GM12878 (cell line): Measurements from ENCODE around the gene DLK1. TPM values are rescaled to one million over a fixed set of nuclear protein-coding genes. Genes with fewer than 3 reads are reported as not detected.

ENCODE experiments used
- ATAC-seq: fragments of 200-7000 bp; cut with Tn5 transposase; 3 replicates; pipeline ENCODE4 v1.9.1; 2020; ENCODE audit warnings: mild to moderate bottlenecking, moderate library complexity
- BruUV-seq: library from RNA; stranded (reverse); fragments of 400-500 nt; replicated peaks from 2 replicates; lab custom pipeline; 2021; lab: Mats Ljungman, UMichigan
- CTCF ChIA-PET: fragments of 300-600 bp; sonication (Branson Sonifier 250); formaldehyde crosslinking; extraction: SDS; loops from one replicate; lab custom pipeline; 2021; ENCODE audit warnings: inconsistent platforms; lab: Yijun Ruan, JAX
- POLR2A ChIA-PET: fragments of 350-600 bp; formaldehyde crosslinking; extraction: SDS; loops from one replicate; lab custom pipeline; 2021; ENCODE audit warnings: inconsistent platforms; lab: Charles Lee
- RAD21 ChIA-PET: fragments of 300-600 bp; sonication (Branson Sonifier 250); formaldehyde crosslinking; loops from one replicate; lab custom pipeline; 2023; ENCODE audit warnings: antibody characterized with exemption; ENCODE audit not compliant: unreplicated experiment; lab: Charles Lee
- SMC1A ChIA-PET: fragments of 300-600 bp; sonication (Branson Sonifier 250); formaldehyde crosslinking; loops from one replicate; lab custom pipeline; 2023; ENCODE audit not compliant: unreplicated experiment, uncharacterized antibody; lab: Charles Lee
- DNase-seq: peaks from one replicate; pipeline ENCODE4 v3.0.0-alpha.2; 2011; ENCODE audit warnings: low read depth, low spot score
- FAIRE-seq: peaks from 3 replicates; lab custom pipeline; 2011; peaks lifted over from hg19 to GRCh38; lab: Jason Lieb, UNC
- H2AFZ ChIP-seq: 2 replicates; pipeline ENCODE4 v1.6.0; 2011; ENCODE audit warnings: low read depth, low read length, control low read depth; ENCODE audit not compliant: control insufficient read depth
- H3K27ac ChIP-seq: 2 replicates; pipeline ENCODE4 v1.5.1; 2011; ENCODE audit warnings: control low read depth; ENCODE audit not compliant: control insufficient read depth, insufficient read depth
- H3K27me3 ChIP-seq, 2 experiments: replicated peaks in 1 of 2; 2 replicates each; pipeline versions ENCODE4 v1.6.0 to v1.6.1; 2011; ENCODE audit warnings: low read length in 1 of 2; ENCODE audit not compliant: control insufficient read depth in 2 of 2, insufficient read depth in 2 of 2
- H3K36me3 ChIP-seq, 2 experiments: 2 replicates each; pipeline ENCODE4 v1.5.1; 2011; ENCODE audit warnings: low read length in 1 of 2; ENCODE audit not compliant: control insufficient read depth in 2 of 2, insufficient read depth in 2 of 2
- H3K4me1 ChIP-seq: 2 replicates; pipeline ENCODE4 v1.6.1; 2011; ENCODE audit warnings: mild to moderate bottlenecking, low read length, moderate library complexity, mixed read lengths; ENCODE audit not compliant: control insufficient read depth, insufficient read depth
- H3K4me2 ChIP-seq: 2 replicates; pipeline ENCODE4 v1.6.0; 2011; ENCODE audit warnings: control low read depth; ENCODE audit not compliant: control insufficient read depth, insufficient read depth
- H3K4me3 ChIP-seq: fragments of 200-600 bp; sonication (generic); 2 replicates; pipeline ENCODE4 v1.5.1; 2016
- H3K79me2 ChIP-seq: 2 replicates; pipeline ENCODE4 v1.6.0; 2011; ENCODE audit warnings: low read length; ENCODE audit not compliant: control insufficient read depth, insufficient read depth
- H3K9ac ChIP-seq: 2 replicates; pipeline ENCODE4 v1.8.0; 2011; ENCODE audit warnings: low read length, control low read depth, mixed read lengths; ENCODE audit not compliant: control insufficient read depth, insufficient read depth
- H3K9me3 ChIP-seq: replicated peaks from 3 replicates; pipeline ENCODE4 v1.5.1; 2011; ENCODE audit warnings: mild to moderate bottlenecking, low read length; ENCODE audit not compliant: control insufficient read depth, insufficient read depth
- H4K20me1 ChIP-seq: 2 replicates; pipeline ENCODE4 v1.6.0; 2011; ENCODE audit not compliant: control insufficient read depth, insufficient read depth
- BACH1 ChIP-seq: fragments of 450-650 bp; IDR thresholded peaks from 2 replicates; pipeline ENCODE4 v1.6.1; 2017; ENCODE audit warnings: mild to moderate bottlenecking, borderline replicate concordance
- CREB1 ChIP-seq: IDR thresholded peaks from 2 replicates; pipeline ENCODE4 v1.6.1; 2012; ENCODE audit warnings: low read depth, mild to moderate bottlenecking, inconsistent platforms
- IRF5 ChIP-seq: fragments of 450-650 bp; IDR thresholded peaks from 2 replicates; pipeline ENCODE4 v1.6.1; 2017; ENCODE audit warnings: borderline replicate concordance
- LARP7 ChIP-seq: fragments of 450-650 bp; IDR thresholded peaks from 2 replicates; pipeline ENCODE4 v1.6.1; 2017; ENCODE audit warnings: mild to moderate bottlenecking
- NBN ChIP-seq: fragments of 450-650 bp; IDR thresholded peaks from 2 replicates; pipeline ENCODE4 v1.6.1; 2016
- PAX5 ChIP-seq: IDR thresholded peaks from 2 replicates; pipeline ENCODE4 v1.6.1; 2011; ENCODE audit warnings: low read depth, low read length, borderline replicate concordance
- PRDM15 ChIP-seq: fragments of 450-650 bp; formaldehyde crosslinking; IDR thresholded peaks from 2 replicates; pipeline ENCODE4 v1.4.0; 2020; ENCODE audit warnings: mild to moderate bottlenecking, moderate library complexity
- RELB ChIP-seq: fragments of 450-650 bp; IDR thresholded peaks from 2 replicates; pipeline ENCODE4 v1.6.1; 2017; ENCODE audit warnings: low read depth, mild to moderate bottlenecking, moderate library complexity
- TBL1XR1 ChIP-seq: IDR thresholded peaks from 2 replicates; pipeline ENCODE4 v1.6.1; 2012; ENCODE audit warnings: low read depth, low read length, improper control_type of control experiment
- ZBTB11 ChIP-seq: fragments of 450-650 bp; formaldehyde crosslinking; IDR thresholded peaks from 2 replicates; pipeline ENCODE4 v1.5.0; 2022; ENCODE audit warnings: mild to moderate bottlenecking, missing genetic modification characterization
- WGBS: methylation state at CpG from one replicate; pipeline ENCODE4 v1.1.6; 2016; ENCODE audit warnings: low lambda C conversion rate; ENCODE audit not compliant: insufficient replicate concordance, insufficient coverage; ENCODE audit errors: missing lambda C conversion rate; 5-methylcytosine and 5-hydroxymethylcytosine counted together
- in situ Hi-C: fragments of 300-500 bp; cut with MboI; formaldehyde crosslinking; loops from 9 replicates; pipeline ENCODE4 v1.14.3; 2018; ENCODE audit warnings: mixed read lengths
- intact Hi-C: fragments of 100-400 bp; cut with micrococcal nuclease; formaldehyde crosslinking; loops from one replicate; pipeline ENCODE4 v1.14.2; 2022; ENCODE audit not compliant: unreplicated experiment
- polyA plus RNA-seq, 11 experiments: library from polyadenylated mRNA; depleted of rRNA in 4 of 11; unstranded in 6 of 11; stranded (reverse) in 5 of 11; fragments of >200 nt; fragmentation: Nextera tagmentation in 4 of 11; fragmentation: Illumina TruSeq in 1 of 11; extraction: Ambion mirVana in 4 of 11; extraction: Trizol in 1 of 11; gene quantifications; 1 replicate in 1 of 11; 2 replicates in 10 of 11; pipeline versions ENCODE4 v1.2.1 to v1.2.3, GENCODE V29; 2011 to 2016; ENCODE audit warnings: inconsistent platforms in 2 of 11, missing spikeins in 2 of 11, low read depth in 1 of 11
- total RNA-seq, 4 experiments: library from RNA; depleted of rRNA in 3 of 4; stranded (reverse); fragments of >200 nt in 3 of 4; fragmentation: Illumina TruSeq in 1 of 4; extraction: Trizol in 1 of 4; gene quantifications; 2 replicates each; pipeline versions ENCODE4 v1.2.1 to v1.2.3, GENCODE V29; 2013 to 2021

Gene DLK1
- total and polyA plus RNA-seq, 10 of the 15 experiments (the other 5 are each of a cell fraction or from before 2014, with no cell fraction given): 0.87 TPM; not detected in 9

- H3K4me2 ChIP-seq: no peak overlapping the region
- no peaks in the 10 kb centered on the region; a peak in 1 of 4 replicates for H3K27me3 ChIP-seq
- TF ChIP-seq PRDM15 (CRISPR knock-in tag): no peak
- no peak for TF ChIP-seq ZBTB11 (CRISPR knock-in tag)
- no peak for TF ChIP-seq PAX5
- TF ChIP-seq CREB1: no peak
- TF ChIP-seq RELB: no peak
- no peak for TF ChIP-seq LARP7
- TF ChIP-seq BACH1: no peak
- TF ChIP-seq NBN: no peak
- no peak for TF ChIP-seq IRF5
- no peak for TF ChIP-seq TBL1XR1
- ATAC-seq: no peak
- H3K79me2 ChIP-seq: no peaks in the 10 kb centered on the region
- no TSS peak for BruUV-seq
- POLR2A ChIA-PET: no interaction called here
- H2AFZ ChIP-seq: no peak overlapping the region
- in situ Hi-C loops: no loop called here
- H3K9ac ChIP-seq: no peak overlapping the region
- CTCF ChIA-PET: interaction anchor here (1.5 kb wide), 1 partner anchor 17 kb away, joined by 4 read pairs; no protein-coding TSS in a partner anchor
- RAD21 ChIA-PET: no interaction called here
- no peaks in the 10 kb centered on the region for H3K9me3 ChIP-seq
- H3K36me3 ChIP-seq: no peaks in the 10 kb centered on the region
- DNase-seq: no peak
- H3K27ac ChIP-seq: no peak overlapping the region
- no peak for FAIRE-seq
- intact Hi-C loops: no loop called here
- no peaks in the 10 kb centered on the region for H4K20me1 ChIP-seq
- H3K4me1 ChIP-seq: no peaks in the 10 kb centered on the region
- 52% methylated on average over 6 of the region's 6 CpGs for WGBS
- SMC1A ChIA-PET: no interaction called here
- H3K4me3 ChIP-seq: no peak overlapping the region
These were observed 47.5 kb upstream of the DLK1 start for GRCh38 chr14:100679153-100679552.
